ENCODE measurements around the gene CEP162. TPM values are rescaled to one million over a fixed set of nuclear protein-coding genes. Genes with fewer than 3 reads are reported as not detected.

Gene CEP162
- total RNA-seq = 1 to 10 TPM; 2.2 to 8.5 (median 4.7) TPM
- 1 to 10 TPM; 5.0 to 7.1 TPM for polyA plus RNA-seq

GRCh38 chr6:84227434-84228197 is at the start of gene CEP162:
CEP162 (minus strand) TSS chr6:84227643; CDS start chr6:84226393, 1,250 bp downstream.
- DNase-seq = peak; percentile 84 to 93 (median 88)
- peak; percentile 96 to 98 (median 98) for ATAC-seq
- intact Hi-C loops (cut with DNase I) = loop anchor here in 1 of 3 donors (10.0 kb wide), 1 partner anchor 343 kb away; no protein-coding TSS in a partner anchor
- peak; percentile 39 for FAIRE-seq
- H3K27ac ChIP-seq = peak within 1 kb of the TSS; percentile 53 to 87 (median 78)
- H3K9me3 ChIP-seq = no peaks in the 10 kb centered on the region
- no peaks in the 10 kb centered on the region for H3K36me3 ChIP-seq
- H3K4me3 ChIP-seq = peak within 1 kb of the TSS; percentile 73 to 91 (median 86)
- H3K27me3 ChIP-seq = peaks cover 0 to 4% (median 0%) of the 10 kb centered on the region in 4 donors
- TF ChIP-seq CTCF (IDR thresholded peaks at IDR 0.05) = peak in 3 of 4 donors; percentile 29 to 47 (median 43)
- WGBS, 2 donors = 0% methylated on average over 40 of the region's 40 CpGs
- peaks cover 0 to 5% (median 0%) of the 10 kb centered on the region in 3 donors for H3K4me1 ChIP-seq

DNA sequence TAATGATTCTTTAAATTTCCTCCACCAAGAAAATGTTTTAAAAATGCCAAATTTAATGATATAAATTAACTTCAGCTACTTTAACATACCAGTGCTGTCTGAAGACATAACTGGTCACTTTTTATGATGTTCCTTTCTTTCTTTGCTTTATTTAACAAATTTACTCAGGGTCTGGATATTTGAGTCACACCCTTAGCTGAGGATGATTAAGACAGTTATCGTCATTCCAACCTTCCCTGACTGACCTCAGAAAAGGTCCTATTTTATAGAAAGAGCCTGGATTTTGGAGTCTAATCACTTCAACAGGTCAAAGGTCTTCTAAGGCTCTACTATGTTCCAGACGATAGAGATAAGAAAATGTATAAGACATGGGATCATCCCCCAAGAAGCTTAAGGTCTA is 47.4 kb upstream of the CEP162 start:
- TF ChIP-seq CTCF (IDR thresholded peaks at IDR 0.05) = no peak
- intact Hi-C loops (cut with DNase I) = no loop called here
- Histone ChIP-seq H3K9me3 (no peaks in the 10 kb centered on the region), H3K27me3 (no peaks in the 10 kb centered on the region), H3K36me3 (no peaks in the 10 kb centered on the region), H3K27ac (no peak overlapping the region), H3K4me1 (peaks cover 0 to 12% (median 3%) of the 10 kb centered on the region in 3 donors), H3K4me3 (no peak overlapping the region)
- DNase-seq (no peak), FAIRE-seq (no peak), ATAC-seq (no peak)
- WGBS, 2 donors = 53 to 65% methylated on average over 2 of the region's 2 CpGs

- intact Hi-C loops (cut with DNase I) = no loop called here
- Histone ChIP-seq H3K9me3 (no peaks in the 10 kb centered on the region), H3K36me3 (no peaks in the 10 kb centered on the region), H3K4me3 (no peak overlapping the region), H3K27ac (no peak overlapping the region), H3K27me3 (no peaks in the 10 kb centered on the region), H3K4me1 (peaks cover 0 to 12% (median 3%) of the 10 kb centered on the region in 3 donors)
- no peak for TF ChIP-seq CTCF (IDR thresholded peaks at IDR 0.05)
- DNase-seq (no peak), ATAC-seq (no peak), FAIRE-seq (no peak)
- WGBS, 2 donors = 56 to 58% methylated on average over 3 of the region's 3 CpGs
These were observed 45.8 kb upstream of the CEP162 start for GRCh38 chr6:84273048-84273809.

GRCh38 chr6:84272298-84272697 is 44.9 kb upstream of the CEP162 start:
- ATAC-seq (no peak), DNase-seq (no peak), FAIRE-seq (no peak)
- Histone ChIP-seq H3K27ac (no peak overlapping the region), H3K36me3 (no peaks in the 10 kb centered on the region), H3K9me3 (no peaks in the 10 kb centered on the region), H3K27me3 (no peaks in the 10 kb centered on the region), H3K4me3 (no peak overlapping the region), H3K4me1 (peaks cover 0 to 12% (median 3%) of the 10 kb centered on the region in 3 donors)
- no peak for TF ChIP-seq CTCF (IDR thresholded peaks at IDR 0.05)
- intact Hi-C loops (cut with DNase I) = no loop called here
- 84 to 93% methylated on average over 1 of the region's 1 CpG for WGBS, 2 donors
